ENCODE results near the gene PAWR. TPM values are rescaled to one million over a fixed set of nuclear protein-coding genes. Genes with fewer than 3 reads are reported as not detected.

PAWR gene
- total and polyA plus RNA-seq, 2 of the 13 experiments (the other 11 are each of a cell fraction or from before 2014, with no cell fraction given): 29.1 to 36.1 TPM

- 95% methylated on average over 1 of the region's 1 CpG for WGBS (ENCODE audit: low lambda C conversion rate)
- Histone ChIP-seq H3K79me2 (ENCODE audit: insufficient read depth, low read length) (peaks cover 70% of the 10 kb centered on the region), H3K4me3 (replicated peaks in 1 of 3; ENCODE audit: insufficient read depth in 1 of 3, low read depth in 2 of 3, low read length in 3 of 3) (no peak overlapping the region), H3K4me2 (ENCODE audit: low read depth, low read length) (no peak overlapping the region), H3K27ac (ENCODE audit: extremely low read length, insufficient read depth, low read length) (no peak overlapping the region), H3K36me3 (replicated peaks in 1 of 2; ENCODE audit: control insufficient read depth in 1 of 2, insufficient read depth in 2 of 2, low read length in 2 of 2) (no peaks in the 10 kb centered on the region; a peak in 2 of 5 replicates), H3K9me3 (ENCODE audit: low read length) (no peaks in the 10 kb centered on the region), H2AFZ (ENCODE audit: low read length) (no peak overlapping the region), H3K9ac (ENCODE audit: insufficient read depth, low read depth, low read length) (no peak overlapping the region), H3K4me1 (ENCODE audit: insufficient read depth, low read length) (peaks cover 6% of the 10 kb centered on the region; the same call in 1 of the 2 replicates), H4K20me1 (ENCODE audit: insufficient read depth, low read length) (peaks cover 17% of the 10 kb centered on the region), H3K27me3 (ENCODE audit: control insufficient read depth in 1 of 2, insufficient read depth in 2 of 2, low read length in 2 of 2) (no peaks in the 10 kb centered on the region)
- in situ Hi-C loops (cut with HindIII; ENCODE audit: extremely low pct_ligation_motif_present, low pct_unique_long_range_greater_than_20kb) (no loop called here), intact Hi-C loops (cut with micrococcal nuclease; ENCODE audit: unreplicated experiment) (no loop called here)
- ATAC-seq (peak; percentile 38; the same call in 2 of the 3 replicates), DNase-seq (ENCODE audit: low spot score) (no peak), FAIRE-seq (no peak)
- TF ChIP-seq ZNF839 (CRISPR knock-in tag; IDR thresholded peaks at IDR 0.05; ENCODE audit: borderline replicate concordance): no peak
- no peak for TF ChIP-seq ZNF558 (CRISPR knock-in tag; IDR thresholded peaks at IDR 0.05; ENCODE audit: borderline replicate concordance)
- TF ChIP-seq FOXK1 (CRISPR knock-in tag; IDR thresholded peaks at IDR 0.05; ENCODE audit: borderline replicate concordance, low read depth): no peak
- no peak for TF ChIP-seq ZFP62 (CRISPR knock-in tag; IDR thresholded peaks at IDR 0.05)
- TF ChIP-seq ELF1 (CRISPR knock-in tag; IDR thresholded peaks at IDR 0.05): no peak
- TF ChIP-seq CEBPG (CRISPR knock-in tag; IDR thresholded peaks at IDR 0.05): peak; percentile 53
- TF ChIP-seq EEA1 (CRISPR knock-in tag; IDR thresholded peaks at IDR 0.05; ENCODE audit: borderline replicate concordance): no peak
- peak; percentile 66; the same call in 1 of the 2 replicates for TF ChIP-seq CEBPB (IDR thresholded peaks at IDR 0.05; ENCODE audit: borderline replicate concordance, low read depth, low read length)
- no peak for TF ChIP-seq SP1 (IDR thresholded peaks at IDR 0.05)
- no peak for TF ChIP-seq SP1 (CRISPR knock-in tag; IDR thresholded peaks at IDR 0.05)
- TF ChIP-seq SIX1 (CRISPR knock-in tag; IDR thresholded peaks at IDR 0.05; ENCODE audit: borderline replicate concordance): no peak
- POLR2A ChIA-PET: no interaction called here
- no TSS peak for BruUV-seq (replicated peaks)
- CTCF ChIA-PET (ENCODE audit: low intra/inter-chr PET ratio, low total read pairs): no interaction called here
Observed at GRCh38 chr12:79634957-79635471, 55.8 kb downstream of the PAWR start.

DNA sequence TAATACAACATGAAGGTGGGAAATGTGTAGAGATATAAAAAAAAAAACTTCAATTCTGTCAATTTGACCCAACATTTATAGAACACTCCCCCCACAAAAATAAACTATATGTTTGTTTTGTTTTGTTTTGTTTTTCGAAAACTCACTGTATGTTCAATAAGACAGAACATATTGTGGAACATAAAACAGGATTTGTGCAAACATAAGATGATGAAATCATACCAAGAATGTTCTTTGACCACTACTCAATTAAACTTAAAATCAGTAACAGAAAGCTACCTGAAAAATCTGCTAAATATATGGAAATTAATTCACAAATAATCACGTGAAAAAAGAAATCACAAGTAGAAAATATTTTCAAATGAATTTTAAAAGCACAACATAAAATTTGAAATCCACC is 61.2 kb downstream of the PAWR start:
- Histone ChIP-seq H3K27me3 (ENCODE audit: control insufficient read depth in 1 of 2, insufficient read depth in 2 of 2, low read length in 2 of 2) (no peaks in the 10 kb centered on the region), H3K4me3 (replicated peaks in 1 of 3; ENCODE audit: insufficient read depth in 1 of 3, low read depth in 2 of 3, low read length in 3 of 3) (no peak overlapping the region), H3K79me2 (ENCODE audit: insufficient read depth, low read length) (peaks cover 61% of the 10 kb centered on the region), H3K27ac (ENCODE audit: extremely low read length, insufficient read depth, low read length) (no peak overlapping the region), H3K36me3 (replicated peaks in 1 of 2; ENCODE audit: control insufficient read depth in 1 of 2, insufficient read depth in 2 of 2, low read length in 2 of 2) (no peaks in the 10 kb centered on the region; a peak in 2 of 5 replicates), H4K20me1 (ENCODE audit: insufficient read depth, low read length) (peaks cover 24% of the 10 kb centered on the region), H3K9ac (ENCODE audit: insufficient read depth, low read depth, low read length) (no peak overlapping the region), H3K4me1 (ENCODE audit: insufficient read depth, low read length) (peaks cover 17% of the 10 kb centered on the region), H3K4me2 (ENCODE audit: low read depth, low read length) (no peak overlapping the region), H3K9me3 (ENCODE audit: low read length) (no peaks in the 10 kb centered on the region), H2AFZ (ENCODE audit: low read length) (no peak overlapping the region)
- ATAC-seq: no peak
- TF ChIP-seq ATF4 (CRISPR knock-in tag; IDR thresholded peaks at IDR 0.05): peak in 1 of 2 experiments; percentile 52; a peak in 1 of 4 replicates
- TF ChIP-seq ETV6 (CRISPR knock-in tag; conservative IDR thresholded peaks at IDR 0.05): no peak
- TF ChIP-seq CEBPB (IDR thresholded peaks at IDR 0.05; ENCODE audit: borderline replicate concordance, low read depth, low read length): peak; percentile 43; the same call in 1 of the 2 replicates
- TF ChIP-seq CEBPG (CRISPR knock-in tag; IDR thresholded peaks at IDR 0.05): 0 out of 2 replicates have a peak, but pooled peaks have one; percentile 12
- TF ChIP-seq GATAD2A (CRISPR knock-in tag; IDR thresholded peaks at IDR 0.05): 0 out of 2 replicates have a peak, but pooled peaks have one; percentile 23
- no TSS peak for BruUV-seq (replicated peaks)
- in situ Hi-C loops (cut with HindIII; ENCODE audit: extremely low pct_ligation_motif_present, low pct_unique_long_range_greater_than_20kb): no loop called here
- ChIA-PET POLR2A (no interaction called here), CTCF (ENCODE audit: low intra/inter-chr PET ratio, low total read pairs) (no interaction called here)
- 87% methylated on average over 2 of the region's 2 CpGs for WGBS (ENCODE audit: low lambda C conversion rate)
- no peak for DNase-seq (ENCODE audit: low spot score)
- FAIRE-seq: no peak
- intact Hi-C loops (cut with micrococcal nuclease; ENCODE audit: unreplicated experiment): no loop called here
